Right lobe of liver (tissue), 4 donors: ENCODE data around the gene SLC5A11.

Source experiments
- CTCF ChIP-seq, 4 donors: fragments of 200-600 bp in 3 of 4; fragments of 450-650 bp in 1 of 4; IDR thresholded peaks; one replicate each; pipeline versions ENCODE4 v1.5.1 to v1.8.0; 2016 to 2022; ENCODE audit warnings: antibody characterized with exemption in 4 of 4, mild to moderate bottlenecking in 2 of 4
- POLR2A ChIP-seq: fragments of 450-650 bp; IDR thresholded peaks from one replicate; pipeline ENCODE4 v1.6.1; 2017; ENCODE audit warnings: antibody characterized with exemption, mild to moderate bottlenecking
- donor health status: DM: no; HTN: no; CAD: no.
- donor health status: DM: no; HTN: no; CAD: no.
- donor health status: DM: no; HTN: yes; CAD: no.

- TF ChIP-seq CTCF (IDR thresholded peaks at IDR 0.05), result no peak
- TF ChIP-seq POLR2A, result no peak
These were observed 7.5 kb downstream of the SLC5A11 start for GRCh38 chr16:24853169-24853824.
